ENCODE results near the gene PTPRM.

DNA sequence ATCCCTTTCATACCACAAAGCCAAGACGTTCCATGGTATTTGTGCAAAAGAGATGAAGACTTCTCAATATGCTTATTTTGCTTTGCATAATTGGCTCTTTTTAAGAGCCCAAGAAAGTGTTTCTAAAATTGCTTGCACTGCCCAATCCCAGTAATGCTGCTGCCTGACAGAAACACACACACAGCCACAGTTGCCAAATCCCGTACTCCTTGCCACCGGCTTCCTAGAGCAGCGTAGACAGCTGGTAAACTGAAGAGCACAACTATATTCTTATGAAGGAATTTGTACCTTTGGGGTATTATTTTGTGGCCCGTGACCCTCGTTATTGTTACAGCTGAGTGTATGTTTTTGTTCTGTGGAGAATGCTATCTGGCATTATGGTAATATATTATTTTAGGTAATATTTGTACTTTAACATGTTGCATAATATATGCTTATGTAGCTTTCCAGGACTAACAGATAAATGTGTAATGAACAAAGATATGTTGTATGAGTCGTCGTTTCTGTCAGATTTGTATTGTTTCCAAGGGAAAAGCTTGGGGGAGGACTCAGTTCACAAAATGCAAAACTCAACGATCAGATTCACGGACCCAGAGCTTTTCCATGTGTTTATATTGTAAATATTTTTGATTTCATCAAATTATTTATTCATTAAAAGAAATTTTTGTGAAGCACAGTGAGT, 839.2 kb downstream of the PTPRM start:
- TF ChIP-seq, protein P1, sequence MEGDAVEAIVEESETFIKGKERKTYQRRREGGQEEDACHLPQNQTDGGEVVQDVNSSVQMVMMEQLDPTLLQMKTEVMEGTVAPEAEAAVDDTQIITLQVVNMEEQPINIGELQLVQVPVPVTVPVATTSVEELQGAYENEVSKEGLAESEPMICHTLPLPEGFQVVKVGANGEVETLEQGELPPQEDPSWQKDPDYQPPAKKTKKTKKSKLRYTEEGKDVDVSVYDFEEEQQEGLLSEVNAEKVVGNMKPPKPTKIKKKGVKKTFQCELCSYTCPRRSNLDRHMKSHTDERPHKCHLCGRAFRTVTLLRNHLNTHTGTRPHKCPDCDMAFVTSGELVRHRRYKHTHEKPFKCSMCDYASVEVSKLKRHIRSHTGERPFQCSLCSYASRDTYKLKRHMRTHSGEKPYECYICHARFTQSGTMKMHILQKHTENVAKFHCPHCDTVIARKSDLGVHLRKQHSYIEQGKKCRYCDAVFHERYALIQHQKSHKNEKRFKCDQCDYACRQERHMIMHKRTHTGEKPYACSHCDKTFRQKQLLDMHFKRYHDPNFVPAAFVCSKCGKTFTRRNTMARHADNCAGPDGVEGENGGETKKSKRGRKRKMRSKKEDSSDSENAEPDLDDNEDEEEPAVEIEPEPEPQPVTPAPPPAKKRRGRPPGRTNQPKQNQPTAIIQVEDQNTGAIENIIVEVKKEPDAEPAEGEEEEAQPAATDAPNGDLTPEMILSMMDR (IDR thresholded peaks at IDR 0.05): no peak
- TF ChIP-seq POLR2A (IDR thresholded peaks at IDR 0.05): no peak
- TF ChIP-seq POLR2AphosphoS5 (IDR thresholded peaks at IDR 0.05): no peak
- TF ChIP-seq EP300 (IDR thresholded peaks at IDR 0.05): no peak

Data from sigmoid colon (tissue), 4 donors.